Glutamatergic neuron (in vitro differentiated cells): ENCODE measurements around the gene GC. TPM values are rescaled to one million over a fixed set of nuclear protein-coding genes. Genes with fewer than 3 reads are reported as not detected.

Source experiments
- DNase-seq: peaks from one replicate; pipeline ENCODE4 v3.0.0; 2022
- H3K27ac Mint-ChIP-seq: one replicate; pipeline ENCODE4 v1.8.0; 2020; ENCODE audit warnings: mild to moderate bottlenecking, mixed read lengths, inconsistent platforms; ENCODE audit not compliant: unreplicated experiment
- H3K27me3 Mint-ChIP-seq: one replicate; pipeline ENCODE4 v1.8.0; 2020; ENCODE audit warnings: mild to moderate bottlenecking, moderate library complexity, mixed read lengths, inconsistent platforms; ENCODE audit not compliant: unreplicated experiment
- H3K36me3 Mint-ChIP-seq: one replicate; pipeline ENCODE4 v1.8.0; 2020; ENCODE audit warnings: mild to moderate bottlenecking, mixed read lengths, inconsistent platforms; ENCODE audit not compliant: unreplicated experiment
- H3K4me1 Mint-ChIP-seq: one replicate; pipeline ENCODE4 v1.8.0; 2020; ENCODE audit warnings: mild to moderate bottlenecking, low read depth, mixed read lengths, inconsistent platforms; ENCODE audit not compliant: unreplicated experiment
- H3K4me3 Mint-ChIP-seq: one replicate; pipeline ENCODE4 v1.8.0; 2020; ENCODE audit warnings: mild to moderate bottlenecking, mixed read lengths, inconsistent platforms; ENCODE audit not compliant: unreplicated experiment
- H3K9me3 Mint-ChIP-seq: one replicate; pipeline ENCODE4 v1.8.0; 2020; ENCODE audit warnings: mild to moderate bottlenecking, moderate library complexity, mixed read lengths, inconsistent platforms; ENCODE audit not compliant: unreplicated experiment
- total RNA-seq: library from RNA; stranded (reverse); fragmentation: NEBNext Ultra II Directional; extraction: Animal tissue kit (Norgen Biotek cat#: 25700); gene quantifications from one replicate; pipeline ENCODE4 v1.2.1, GENCODE V29; 2021; ENCODE audit not compliant: unreplicated experiment
- TF ChIP-seq, protein P1 (sequence below): fragments of 200-600 bp; sonication (generic); IDR thresholded peaks from one replicate; pipeline ENCODE4 v1.5.0; 2021; ENCODE audit not compliant: partially characterized antibody, unreplicated experiment

The GC gene
- total RNA-seq, 1 donor from 2014 or later: not detected

DNA sequence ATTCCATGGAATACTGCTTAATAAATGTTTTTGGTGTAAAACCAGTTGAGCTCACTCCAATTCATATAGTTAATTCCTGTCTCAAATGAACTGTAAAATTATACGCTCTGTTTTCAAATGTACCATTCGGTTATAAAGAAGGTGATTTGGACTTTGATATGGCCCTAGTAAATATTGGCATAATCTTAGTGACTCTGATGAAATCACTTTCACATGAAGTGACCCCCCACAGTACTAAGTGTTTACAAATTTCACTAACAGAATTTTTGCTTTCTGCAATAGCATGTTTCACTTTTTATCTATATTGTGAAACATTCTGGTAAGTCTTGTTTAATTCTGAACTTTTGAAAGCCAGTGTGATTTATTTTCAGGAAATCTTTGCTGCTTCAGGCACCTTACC is 10.9 kb downstream of the GC start:
- no peak for DNase-seq
- no peaks in the 10 kb centered on the region for H3K4me1 Mint-ChIP-seq
- TF ChIP-seq, protein P1, sequence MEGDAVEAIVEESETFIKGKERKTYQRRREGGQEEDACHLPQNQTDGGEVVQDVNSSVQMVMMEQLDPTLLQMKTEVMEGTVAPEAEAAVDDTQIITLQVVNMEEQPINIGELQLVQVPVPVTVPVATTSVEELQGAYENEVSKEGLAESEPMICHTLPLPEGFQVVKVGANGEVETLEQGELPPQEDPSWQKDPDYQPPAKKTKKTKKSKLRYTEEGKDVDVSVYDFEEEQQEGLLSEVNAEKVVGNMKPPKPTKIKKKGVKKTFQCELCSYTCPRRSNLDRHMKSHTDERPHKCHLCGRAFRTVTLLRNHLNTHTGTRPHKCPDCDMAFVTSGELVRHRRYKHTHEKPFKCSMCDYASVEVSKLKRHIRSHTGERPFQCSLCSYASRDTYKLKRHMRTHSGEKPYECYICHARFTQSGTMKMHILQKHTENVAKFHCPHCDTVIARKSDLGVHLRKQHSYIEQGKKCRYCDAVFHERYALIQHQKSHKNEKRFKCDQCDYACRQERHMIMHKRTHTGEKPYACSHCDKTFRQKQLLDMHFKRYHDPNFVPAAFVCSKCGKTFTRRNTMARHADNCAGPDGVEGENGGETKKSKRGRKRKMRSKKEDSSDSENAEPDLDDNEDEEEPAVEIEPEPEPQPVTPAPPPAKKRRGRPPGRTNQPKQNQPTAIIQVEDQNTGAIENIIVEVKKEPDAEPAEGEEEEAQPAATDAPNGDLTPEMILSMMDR: no peak
- no peak overlapping the region for H3K4me3 Mint-ChIP-seq
- no peaks in the 10 kb centered on the region for H3K36me3 Mint-ChIP-seq
- H3K27me3 Mint-ChIP-seq: no peaks in the 10 kb centered on the region
- H3K9me3 Mint-ChIP-seq: no peaks in the 10 kb centered on the region
- H3K27ac Mint-ChIP-seq: no peak overlapping the region

DNA sequence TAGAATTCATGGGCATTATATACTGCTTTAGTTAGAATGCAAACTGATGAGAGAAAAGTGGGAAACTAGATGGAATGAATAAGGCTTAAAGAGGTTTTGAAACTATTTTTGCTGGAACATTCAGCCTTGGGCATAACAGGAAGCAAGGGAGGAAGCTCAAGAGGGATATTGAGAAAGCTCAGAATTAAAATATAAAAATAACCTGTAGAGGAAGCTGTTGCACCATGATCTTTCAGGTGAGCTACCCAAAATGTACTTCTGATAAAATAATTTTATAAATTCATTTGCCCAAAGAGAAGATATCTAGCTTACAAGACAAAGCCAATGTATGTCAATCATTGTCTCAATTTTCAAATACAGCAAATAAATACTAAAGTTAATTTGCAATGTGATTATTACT is 11.3 kb downstream of the GC start:
- no peak for DNase-seq
- Mint-ChIP-seq H3K4me3 (no peak overlapping the region), H3K4me1 (no peaks in the 10 kb centered on the region), H3K9me3 (no peaks in the 10 kb centered on the region), H3K36me3 (no peaks in the 10 kb centered on the region), H3K27ac (no peak overlapping the region), H3K27me3 (no peaks in the 10 kb centered on the region)
- TF ChIP-seq, protein P1: no peak

DNA sequence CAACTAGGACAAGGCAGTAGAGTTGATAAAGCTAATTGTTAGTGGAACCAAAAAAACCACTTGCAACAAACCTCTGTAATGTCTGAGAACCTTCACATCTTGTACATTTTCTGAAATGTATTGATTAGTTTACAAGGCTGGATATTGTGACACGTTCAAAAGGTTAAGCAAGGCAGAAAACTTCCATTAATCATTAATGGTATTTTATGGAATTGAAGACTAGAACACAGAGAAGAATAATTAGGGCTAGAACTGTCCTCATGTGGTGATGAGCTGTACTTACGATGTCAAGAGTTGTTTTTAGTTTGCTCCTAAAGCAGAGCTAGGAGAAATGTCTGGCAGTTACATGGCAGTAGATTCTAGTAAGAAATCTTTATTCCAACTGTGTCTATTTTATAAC is 12.3 kb downstream of the GC start:
- no peaks in the 10 kb centered on the region for H3K36me3 Mint-ChIP-seq
- H3K27me3 Mint-ChIP-seq: no peaks in the 10 kb centered on the region
- no peaks in the 10 kb centered on the region for H3K4me1 Mint-ChIP-seq
- TF ChIP-seq, protein P1: no peak
- no peaks in the 10 kb centered on the region for H3K9me3 Mint-ChIP-seq
- no peak overlapping the region for H3K4me3 Mint-ChIP-seq
- H3K27ac Mint-ChIP-seq: no peak overlapping the region
- no peak for DNase-seq

DNA sequence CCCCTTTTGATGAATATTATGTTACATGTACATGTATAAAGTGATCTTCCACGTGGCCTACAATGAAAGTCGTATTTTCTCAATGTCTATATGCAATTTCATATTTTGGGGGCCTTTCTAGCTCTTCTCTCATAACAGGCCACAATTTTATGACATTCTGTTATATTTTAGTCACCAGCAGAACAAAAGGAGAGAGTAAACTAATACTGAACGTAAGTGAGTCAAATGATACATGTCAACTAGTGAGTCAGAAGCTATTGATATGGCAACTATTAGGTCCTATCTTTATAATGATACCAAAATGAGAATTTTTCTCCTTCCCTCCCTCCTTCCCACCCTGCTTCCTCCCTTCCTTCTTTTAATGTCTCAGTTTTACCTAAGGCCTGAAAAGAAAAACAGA is 14.4 kb downstream of the GC start:
- H3K27ac Mint-ChIP-seq: no peak overlapping the region
- no peak for DNase-seq
- H3K27me3 Mint-ChIP-seq: no peaks in the 10 kb centered on the region
- no peaks in the 10 kb centered on the region for H3K9me3 Mint-ChIP-seq
- H3K4me1 Mint-ChIP-seq: no peaks in the 10 kb centered on the region
- no peak overlapping the region for H3K4me3 Mint-ChIP-seq
- no peaks in the 10 kb centered on the region for H3K36me3 Mint-ChIP-seq
- TF ChIP-seq, protein P1: no peak

DNA sequence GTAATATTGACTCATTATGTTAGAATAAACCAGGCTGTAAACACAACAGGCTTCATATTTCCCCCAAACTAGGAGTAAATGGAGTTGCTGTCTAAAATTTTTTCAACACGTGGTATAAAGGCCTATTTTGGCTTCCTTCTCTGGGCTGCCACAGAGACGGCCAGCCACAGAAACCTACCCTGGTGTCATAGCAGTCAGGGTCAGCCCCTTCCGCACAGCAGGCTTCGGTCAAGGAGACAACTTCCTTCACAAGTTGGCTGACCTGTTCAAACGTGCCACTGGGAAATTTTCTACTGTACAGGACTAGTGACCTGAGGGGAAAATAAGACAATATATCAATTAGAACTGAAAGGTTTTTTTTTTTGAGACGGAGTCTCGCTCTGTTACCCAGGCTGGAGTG is 15.8 kb downstream of the GC start:
- TF ChIP-seq, protein P1: no peak
- no peak overlapping the region for H3K27ac Mint-ChIP-seq

More for the DNA sequence above, 15.8 kb downstream of the GC start:
- no peak for DNase-seq
- no peaks in the 10 kb centered on the region for H3K36me3 Mint-ChIP-seq
- H3K4me3 Mint-ChIP-seq: no peak overlapping the region
- no peaks in the 10 kb centered on the region for H3K27me3 Mint-ChIP-seq
- no peaks in the 10 kb centered on the region for H3K4me1 Mint-ChIP-seq
- no peaks in the 10 kb centered on the region for H3K9me3 Mint-ChIP-seq
